NCI-H446 treated with DMSO at 0.1 percent for 48 hours (cell line): Measurements from ENCODE around the gene PDCD2L.
"Not testable (repeated sequence)": the region's sequence is repeated elsewhere in the genome, so short reads cannot be mapped to it uniquely, and the experiment has no call there.

Experiments used
- DNase-seq: peaks from one replicate; lab custom pipeline; 2025; lab: John Stamatoyannopoulos, UW

The PDCD2L gene

GRCh38 chr19:34404109-34404909, at the start of gene PDCD2L:
Gene PDCD2L (plus strand): TSS chr19:34404399. CDS start chr19:34404431, 32 bp downstream.
- peak; percentile 73 for DNase-seq

- no peak for DNase-seq
Measured at GRCh38 chr19:34355201-34355600, 49.0 kb upstream of the PDCD2L start.

GRCh38 chr19:34356875-34357274, 47.3 kb upstream of the PDCD2L start:
- no peak for DNase-seq

GRCh38 chr19:34357431-34357830, 46.8 kb upstream of the PDCD2L start:
- DNase-seq = no peak

GRCh38 chr19:34359140-34359953, 44.9 kb upstream of the PDCD2L start:
- DNase-seq = peak; percentile 86

DNA sequence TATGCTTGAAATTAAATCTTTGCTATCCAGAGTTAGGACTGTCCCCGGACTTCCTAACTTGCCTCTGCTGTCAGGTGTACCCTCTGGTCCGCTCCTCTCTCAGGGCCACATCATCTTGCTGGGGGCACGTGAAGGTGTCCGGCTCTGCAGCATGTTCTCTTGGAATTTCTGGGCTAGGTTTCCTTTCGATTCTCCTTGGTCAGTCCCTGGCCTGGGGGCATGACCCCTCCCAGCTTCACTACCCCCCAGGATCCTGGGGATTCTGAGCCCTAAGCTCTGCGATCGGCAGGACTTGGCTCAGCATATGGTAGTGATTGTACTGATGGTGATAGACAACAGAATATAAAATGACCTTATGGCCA, 44.3 kb upstream of the PDCD2L start:
- no peak for DNase-seq

DNA sequence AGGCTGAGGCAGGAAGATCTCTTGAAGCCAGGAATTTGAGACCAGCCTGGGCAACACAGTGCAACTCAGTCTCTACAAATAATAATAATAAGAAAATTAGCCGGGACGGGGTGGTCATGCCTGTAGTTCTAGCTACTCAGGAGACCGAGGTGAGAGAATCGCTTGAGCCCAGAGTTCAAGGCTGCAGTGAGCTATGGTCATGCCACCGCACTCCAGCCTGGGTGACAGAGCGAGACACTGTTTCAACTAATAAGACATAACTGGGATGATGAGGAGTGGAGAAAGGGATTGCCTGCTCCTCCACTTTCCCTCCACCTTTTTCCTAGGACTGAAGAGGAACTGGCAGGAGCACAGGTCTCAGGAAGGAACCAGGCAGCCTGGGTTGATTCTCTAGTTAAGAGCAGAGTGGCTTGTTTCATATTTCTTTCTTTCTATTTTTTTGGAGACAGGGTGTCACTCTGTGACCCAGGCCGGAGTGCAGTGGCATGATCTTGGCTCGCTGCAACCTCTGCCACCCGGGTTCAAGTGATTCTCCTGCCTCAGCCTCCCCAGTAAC, 43.8 kb upstream of the PDCD2L start:
- no peak for DNase-seq

- no peak for DNase-seq
Measured at GRCh38 chr19:34362679-34363069, 41.5 kb upstream of the PDCD2L start.

DNA sequence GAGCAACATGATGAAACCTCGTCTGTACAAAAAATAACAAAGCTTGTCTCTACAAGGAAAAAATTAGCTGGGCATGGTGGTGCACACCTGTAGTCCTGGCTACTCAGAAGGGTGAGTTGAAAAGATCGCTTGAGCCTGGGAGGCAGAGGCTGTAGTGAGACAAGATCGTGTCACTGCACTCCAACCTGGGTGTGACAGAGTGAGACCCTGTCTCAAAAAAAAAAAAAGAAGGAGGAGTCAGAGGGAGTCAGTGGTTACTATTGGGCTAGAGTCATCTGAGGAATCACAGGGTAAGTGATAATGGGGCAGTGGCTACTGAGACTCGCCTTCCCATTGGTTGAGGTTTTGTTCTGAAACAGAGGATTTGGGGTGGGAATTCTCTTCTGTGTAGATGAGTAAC, 41.1 kb upstream of the PDCD2L start:
- no peak for DNase-seq

GRCh38 chr19:34363930-34364329, 40.3 kb upstream of the PDCD2L start:
- DNase-seq = no peak

GRCh38 chr19:34364462-34364829, 39.8 kb upstream of the PDCD2L start:
- no peak for DNase-seq

DNA sequence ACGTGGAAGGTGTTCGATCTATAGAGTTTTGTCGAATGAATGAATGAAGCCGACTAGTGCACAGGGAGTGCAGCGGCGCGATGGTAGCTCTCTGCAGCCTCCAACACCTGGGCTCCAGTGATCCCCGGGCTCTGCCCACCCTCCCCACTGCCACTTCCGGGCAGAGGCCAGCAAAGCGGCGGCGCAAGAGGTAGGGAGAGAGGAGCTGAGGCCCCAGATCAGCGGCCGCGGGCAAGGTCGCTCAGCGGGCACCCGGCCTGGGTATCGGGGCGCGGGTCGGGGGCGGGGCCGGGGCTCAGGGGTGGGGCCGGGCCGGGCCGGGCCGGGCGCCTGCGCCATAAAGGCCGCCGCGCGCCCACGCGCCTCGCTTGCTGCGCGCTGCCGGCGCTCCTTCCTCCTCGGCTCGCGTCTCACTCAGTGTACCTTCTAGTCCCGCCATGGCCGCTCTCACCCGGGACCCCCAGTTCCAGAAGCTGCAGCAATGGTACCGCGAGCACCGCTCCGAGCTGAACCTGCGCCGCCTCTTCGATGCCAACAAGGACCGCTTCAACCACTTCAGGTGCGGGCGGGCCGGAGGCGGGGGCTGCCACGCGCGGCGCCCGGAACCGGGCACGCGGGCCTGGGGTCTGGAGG, 39.3 kb upstream of the PDCD2L start, which contains the start of gene GPI:
Gene GPI (plus strand): TSS at position 367 of the 633 bp plus-strand sequence. CDS start 71 bp downstream, at position 438.
- no peak for DNase-seq

DNA sequence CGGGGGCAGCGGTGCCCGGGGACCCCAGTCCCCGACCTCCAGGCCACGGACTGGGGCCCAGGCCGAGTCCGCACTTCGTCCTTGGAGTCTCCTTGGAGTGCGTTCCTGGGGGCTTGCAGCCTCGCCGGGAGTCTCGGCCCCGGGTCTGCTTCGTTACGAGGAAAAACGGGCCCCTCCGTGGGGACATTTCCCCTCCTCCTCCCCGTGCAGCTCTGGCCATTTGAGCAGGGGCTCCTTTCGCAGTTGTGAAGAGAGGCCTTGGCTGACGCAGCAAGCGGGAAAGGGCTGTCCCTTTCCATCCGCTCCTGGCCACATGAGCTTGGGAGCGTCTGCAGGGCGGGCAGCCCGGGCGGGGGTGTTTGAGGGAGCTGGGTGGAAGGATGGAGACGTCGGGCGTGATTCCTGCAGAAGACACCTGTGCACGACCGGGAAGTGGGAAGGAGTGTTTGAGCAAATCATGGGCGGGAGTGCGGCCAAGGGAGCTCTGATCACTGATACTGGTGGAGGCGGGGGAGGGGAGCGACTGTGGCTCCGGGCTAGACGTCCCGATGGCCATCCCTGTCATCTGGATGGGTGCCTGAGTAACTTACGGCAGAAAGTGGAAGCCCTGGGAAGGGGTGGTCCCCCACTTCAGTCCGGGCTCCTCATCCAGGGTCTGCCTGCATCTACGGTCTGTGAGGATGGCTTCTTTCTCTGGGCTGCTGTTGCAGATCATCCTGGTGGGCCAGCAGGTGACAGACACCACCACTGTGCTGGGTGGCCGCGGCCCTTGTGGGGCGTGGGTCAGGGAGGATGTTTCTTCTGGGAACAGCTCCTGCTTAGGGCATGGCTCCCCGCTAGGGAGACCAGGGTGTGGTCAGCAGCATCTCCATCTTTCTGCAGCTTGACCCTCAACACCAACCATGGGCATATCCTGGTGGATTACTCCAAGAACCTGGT, 38.5 kb upstream of the PDCD2L start:
- no peak for DNase-seq

GRCh38 chr19:34366738-34367623, 37.2 kb upstream of the PDCD2L start:
- DNase-seq = no peak

DNA sequence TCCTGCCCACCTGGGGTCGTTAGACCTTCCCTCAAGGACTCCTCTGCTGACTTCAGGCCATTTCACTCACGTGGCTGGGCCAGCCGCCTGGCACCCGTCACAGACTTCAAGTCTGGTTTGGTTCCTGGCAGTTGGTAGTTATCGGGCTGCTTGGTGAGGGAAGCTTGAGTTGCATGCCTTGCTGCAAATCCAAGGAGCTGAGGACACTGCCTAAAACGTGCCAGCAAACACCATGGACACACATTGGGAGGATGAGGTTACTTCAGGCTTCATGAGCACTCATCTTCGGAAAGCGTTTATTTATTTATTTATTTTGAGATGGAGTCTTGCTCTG, 36.6 kb upstream of the PDCD2L start:
- DNase-seq = no peak

- DNase-seq = no peak
Measured at GRCh38 chr19:34368338-34368737, 35.9 kb upstream of the PDCD2L start.

- not testable (repeated sequence) for DNase-seq
Measured at GRCh38 chr19:34369166-34369565, 35.0 kb upstream of the PDCD2L start.

- no peak for DNase-seq
Measured at GRCh38 chr19:34370117-34370516, 34.1 kb upstream of the PDCD2L start.

DNA sequence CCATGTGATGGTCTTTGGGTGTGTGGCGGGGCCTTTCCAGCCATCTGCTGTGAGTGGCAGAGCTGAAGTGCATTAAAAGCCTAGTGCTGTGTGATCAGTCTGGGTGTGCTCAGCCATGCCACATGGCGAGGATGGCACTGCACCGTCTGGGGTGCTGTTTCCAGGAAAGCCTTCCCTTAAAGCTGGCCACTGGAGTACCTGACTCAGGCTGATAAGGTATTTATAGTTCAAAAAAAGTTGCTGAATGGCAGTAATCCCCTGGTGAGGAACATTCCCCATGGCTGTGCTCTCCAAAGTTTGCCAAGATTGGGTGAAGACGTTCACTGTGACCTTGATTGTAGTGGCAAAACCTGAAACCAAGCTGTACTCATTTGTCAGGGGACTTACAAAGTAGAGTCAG, 33.2 kb upstream of the PDCD2L start:
- DNase-seq = no peak

- no peak for DNase-seq
Measured at GRCh38 chr19:34373601-34374288, 30.5 kb upstream of the PDCD2L start.
